H1 (cell line): Measurements from ENCODE around the gene UBL4B. TPM values are rescaled to one million over a fixed set of nuclear protein-coding genes. Genes with fewer than 3 reads are reported as not detected.

Experiments
- CTCF ChIA-PET: fragments of 300-600 bp; sonication (Branson Sonifier 250); formaldehyde crosslinking; loops from one replicate; lab custom pipeline; 2021; ENCODE audit not compliant: partially characterized antibody; lab: Charles Lee
- POLR2A ChIA-PET: fragments of 300-600 bp; sonication (Branson Sonifier 250); formaldehyde crosslinking; loops from one replicate; lab custom pipeline; 2021; ENCODE audit warnings: inconsistent platforms; ENCODE audit not compliant: partially characterized antibody; lab: Charles Lee
- DNase-seq, 2 experiments: peaks; one replicate each; pipeline versions ENCODE4 v3.0.0 to v3.0.0-alpha.2; 2010 to 2022; ENCODE audit warnings: low spot score in 2 of 2, low read depth in 1 of 2, mixed read lengths in 1 of 2
- FAIRE-seq: peaks from 2 replicates; lab custom pipeline; 2011; peaks lifted over from hg19 to GRCh38; lab: Jason Lieb, UNC
- H2AFZ ChIP-seq: 2 replicates; pipeline ENCODE4 v1.8.1; 2012; ENCODE audit warnings: low read length, inconsistent platforms
- H2AK5ac ChIP-seq: 2 replicates; pipeline ENCODE4 v1.6.1; 2013; ENCODE audit warnings: low read depth, low read length
- H2BK120ac ChIP-seq: replicated peaks from 2 replicates; pipeline ENCODE3; 2013; ENCODE audit warnings: low read depth, low read length, inconsistent platforms
- H2BK12ac ChIP-seq: 2 replicates; pipeline ENCODE4 v1.6.1; 2013; ENCODE audit warnings: low read depth, low read length
- H2BK15ac ChIP-seq: 2 replicates; pipeline ENCODE4 v1.6.1; 2013; ENCODE audit warnings: low read length
- H2BK20ac ChIP-seq: 2 replicates; pipeline ENCODE4 v1.6.1; 2013; ENCODE audit warnings: low read length
- H2BK5ac ChIP-seq: 2 replicates; pipeline ENCODE4 v1.6.1; 2013; ENCODE audit warnings: low read depth, low read length
- H3K14ac ChIP-seq: 2 replicates; pipeline ENCODE4 v1.6.1; 2013; ENCODE audit warnings: inconsistent platforms; ENCODE audit not compliant: insufficient read length
- H3K18ac ChIP-seq: 2 replicates; pipeline ENCODE4 v1.6.1; 2013; ENCODE audit warnings: low read length; ENCODE audit errors: extremely low read depth
- H3K23ac ChIP-seq: 2 replicates; pipeline ENCODE4 v1.6.1; 2013; ENCODE audit warnings: inconsistent platforms; ENCODE audit not compliant: insufficient read length
- H3K23me2 ChIP-seq: 2 replicates; pipeline ENCODE4 v1.6.1; 2013; ENCODE audit warnings: low read depth, low read length
- H3K27ac ChIP-seq: 2 replicates; pipeline ENCODE4 v1.6.1; 2011; ENCODE audit warnings: low read depth, low read length, inconsistent platforms
- H3K27me3 ChIP-seq, 4 experiments: replicated peaks in 1 of 4; 1 replicate in 1 of 4; 2 replicates in 3 of 4; pipeline versions ENCODE4 v1.6.1 to v1.8.1; 2011 to 2013; ENCODE audit warnings: low read length in 3 of 4, mild to moderate bottlenecking in 3 of 4, inconsistent platforms in 2 of 4, mixed read lengths in 2 of 4, moderate library complexity in 1 of 4; ENCODE audit not compliant: control insufficient read depth in 3 of 4, insufficient read depth in 3 of 4; ENCODE audit errors: extremely low read depth in 1 of 4
- H3K36me3 ChIP-seq, 4 experiments: 2 replicates each; pipeline versions ENCODE4 v1.6.1 to v1.8.1; 2011 to 2013; ENCODE audit warnings: mild to moderate bottlenecking in 4 of 4, low read length in 3 of 4, moderate library complexity in 2 of 4, control low read depth in 1 of 4, inconsistent platforms in 1 of 4; ENCODE audit not compliant: insufficient read depth in 4 of 4, control insufficient read depth in 2 of 4
- H3K4ac ChIP-seq: replicated peaks from 2 replicates; pipeline ENCODE3; 2013; ENCODE audit warnings: low read length, low read depth, mixed read lengths, inconsistent platforms; ENCODE audit not compliant: insufficient read length
- H3K4me1 ChIP-seq, 4 experiments: replicated peaks in 1 of 4; 1 replicate in 1 of 4; 2 replicates in 3 of 4; pipeline versions ENCODE4 v1.6.1 to v1.8.1; 2011 to 2013; ENCODE audit warnings: low read length in 3 of 4, inconsistent platforms in 2 of 4, mixed read lengths in 1 of 4; ENCODE audit not compliant: insufficient read depth in 4 of 4, control insufficient read depth in 3 of 4
- H3K4me2 ChIP-seq, 2 experiments: 2 replicates each; pipeline versions ENCODE4 v1.6.1 to v1.8.1; 2011 to 2013; ENCODE audit warnings: low read depth in 2 of 2, low read length in 2 of 2, control low read depth in 1 of 2, inconsistent platforms in 1 of 2, mild to moderate bottlenecking in 1 of 2; ENCODE audit not compliant: insufficient read depth in 1 of 2
- H3K4me3 ChIP-seq, 4 experiments: fragments of 200-600, 300-600 bp in 1 of 4; sonication (generic), shearing (Covaris generic), sonication (Bioruptor Twin) in 1 of 4; 2 replicates each; pipeline versions ENCODE4 v1.5.1 to v1.8.1; 2011 to 2016; ENCODE audit warnings: low read length in 4 of 4, low read depth in 3 of 4, control low read depth in 2 of 4, inconsistent platforms in 2 of 4, mild to moderate bottlenecking in 2 of 4, mixed read lengths in 1 of 4, moderate library complexity in 1 of 4; ENCODE audit not compliant: insufficient read depth in 2 of 4; ENCODE audit errors: extremely low read depth in 1 of 4
- H3K56ac ChIP-seq: replicated peaks from 2 replicates; pipeline ENCODE3; 2013; ENCODE audit warnings: low read depth, mild to moderate bottlenecking, mixed read lengths, low read length, inconsistent platforms; ENCODE audit not compliant: insufficient read length
- H3K79me1 ChIP-seq: 2 replicates; pipeline ENCODE4 v1.6.1; 2013; ENCODE audit warnings: low read depth, low read length, control low read depth
- H3K79me2 ChIP-seq, 2 experiments: 2 replicates each; pipeline versions ENCODE4 v1.6.1 to v1.8.1; 2012 to 2013; ENCODE audit warnings: low read length in 2 of 2, mild to moderate bottlenecking in 2 of 2, inconsistent platforms in 1 of 2; ENCODE audit not compliant: insufficient read depth in 2 of 2, control insufficient read depth in 1 of 2
- H3K9ac ChIP-seq, 4 experiments: replicated peaks in 1 of 4; 1 replicate in 1 of 4; 2 replicates in 3 of 4; pipeline versions ENCODE4 v1.6.1 to v1.8.1; 2011 to 2013; ENCODE audit warnings: low read depth in 3 of 4, low read length in 3 of 4, control low read depth in 2 of 4, mild to moderate bottlenecking in 2 of 4, moderate library complexity in 2 of 4, inconsistent platforms in 1 of 4; ENCODE audit errors: extremely low read depth in 1 of 4
- H3K9me3 ChIP-seq, 2 experiments: 2 replicates each; pipeline versions ENCODE4 v1.6.1 to v1.8.1; 2012 to 2013; ENCODE audit warnings: mild to moderate bottlenecking in 2 of 2, moderate library complexity in 2 of 2, control low read depth in 1 of 2, inconsistent platforms in 1 of 2, low read depth in 1 of 2, low read length in 1 of 2, mixed read lengths in 1 of 2; ENCODE audit not compliant: insufficient read depth in 2 of 2
- H4K20me1 ChIP-seq, 2 experiments: replicated peaks in 1 of 2; 2 replicates each; pipeline versions ENCODE3 to v1.8.1; 2011 to 2013; ENCODE audit warnings: inconsistent platforms in 2 of 2, low read length in 2 of 2, mild to moderate bottlenecking in 1 of 2; ENCODE audit not compliant: insufficient read depth in 2 of 2, control insufficient read depth in 1 of 2
- H4K5ac ChIP-seq: 2 replicates; pipeline ENCODE4 v1.6.1; 2013; ENCODE audit warnings: low read length, low read depth, mixed read lengths, inconsistent platforms; ENCODE audit not compliant: insufficient read length
- H4K8ac ChIP-seq: 2 replicates; pipeline ENCODE4 v1.8.0; 2013; ENCODE audit warnings: mild to moderate bottlenecking, moderate library complexity, low read length, inconsistent platforms; ENCODE audit not compliant: insufficient read depth; ENCODE audit errors: extremely low read depth
- H4K91ac ChIP-seq: replicated peaks from 2 replicates; pipeline ENCODE3; 2013; ENCODE audit warnings: low read length, mixed read lengths, inconsistent platforms; ENCODE audit not compliant: insufficient read length
- ASH2L ChIP-seq: fragments of 200-600, 300-600 bp; sonication (generic); IDR thresholded peaks from one replicate; pipeline ENCODE4 v1.7.1; 2017; ENCODE audit warnings: low read length
- ATF3 ChIP-seq: IDR thresholded peaks from 2 replicates; pipeline ENCODE4 v1.6.1; 2011; ENCODE audit warnings: low read depth, mild to moderate bottlenecking, low read length; ENCODE audit not compliant: insufficient read depth
- CREB1 ChIP-seq: IDR thresholded peaks from 2 replicates; pipeline ENCODE4 v1.6.1; 2012; ENCODE audit warnings: inconsistent platforms
- E2F6 ChIP-seq: IDR thresholded peaks from 2 replicates; pipeline ENCODE4 v1.6.1; 2012; ENCODE audit warnings: inconsistent platforms
- POLR2A ChIP-seq, 2 experiments: IDR thresholded peaks; 1 replicate in 1 of 2; 2 replicates in 1 of 2; pipeline ENCODE4 v1.6.1; 2011; ENCODE audit warnings: low read depth in 2 of 2, low read length in 2 of 2, mild to moderate bottlenecking in 2 of 2; ENCODE audit errors: control extremely low read depth in 1 of 2
- RAD21 ChIP-seq, 2 experiments: IDR thresholded peaks in 1 of 2; conservative IDR thresholded peaks in 1 of 2; 2 replicates each; pipeline ENCODE4 v1.6.1; 2011; ENCODE audit warnings: low read depth in 2 of 2, low read length in 2 of 2, improper control_type of control experiment in 1 of 2, inconsistent platforms in 1 of 2, mild to moderate bottlenecking in 1 of 2, moderate library complexity in 1 of 2
- SIRT6 ChIP-seq: IDR thresholded peaks from one replicate; pipeline ENCODE4 v1.7.1; 2012; ENCODE audit warnings: low read length, inconsistent platforms
- SP4 ChIP-seq: IDR thresholded peaks from 2 replicates; pipeline ENCODE4 v1.6.1; 2012; ENCODE audit warnings: low read length, inconsistent platforms
- TAF1 ChIP-seq: IDR thresholded peaks from 2 replicates; pipeline ENCODE4 v1.6.1; 2011; ENCODE audit warnings: mild to moderate bottlenecking, low read depth, low read length
- TCF12 ChIP-seq: IDR thresholded peaks from 2 replicates; pipeline ENCODE4 v1.6.1; 2011; ENCODE audit warnings: low read depth, mild to moderate bottlenecking, low read length
- ZNF274 ChIP-seq: IDR thresholded peaks from 2 replicates; pipeline ENCODE4 v1.7.0; 2012; ENCODE audit warnings: low read length, borderline replicate concordance; ENCODE audit errors: extremely low read depth
- WGBS, 2 experiments: shearing (Covaris generic) in 1 of 2; methylation state at CpG; one replicate each; pipeline versions ENCODE4 v1.1.6 to v1.1.7; 2013 to 2015; ENCODE audit warnings: low lambda C conversion rate in 2 of 2, mixed read lengths in 2 of 2, inconsistent platforms in 1 of 2, low coverage in 1 of 2, missing lambda C conversion rate in 1 of 2; ENCODE audit not compliant: insufficient replicate concordance in 2 of 2, insufficient coverage in 1 of 2, insufficient read length in 1 of 2; ENCODE audit errors: extremely low coverage in 1 of 2, missing lambda C conversion rate in 1 of 2; 5-methylcytosine and 5-hydroxymethylcytosine counted together
- polyA plus RNA-seq, 7 experiments: library from polyadenylated mRNA; depleted of rRNA in 3 of 7; stranded (reverse) in 5 of 7; unstranded in 2 of 7; fragments of >200 nt in 5 of 7; fragments of 200-250 nt in 2 of 7; gene quantifications; 1 replicate in 5 of 7; 2 replicates in 1 of 7; 4 replicates in 1 of 7; pipeline versions ENCODE4 v1.2.1 to v1.2.3, GENCODE V29; 2011 to 2013; ENCODE audit warnings: missing spikeins in 2 of 7, mixed read lengths in 2 of 7
- total RNA-seq: library from RNA; stranded (reverse); fragmentation: NEBNext Ultra II Directional; extraction: Animal tissue kit (Norgen Biotek cat#: 25700); gene quantifications from 2 replicates; pipeline ENCODE4 v1.2.1, GENCODE V29; 2021
- TF ChIP-seq, protein P1 (sequence below): IDR thresholded peaks from 2 replicates; pipeline ENCODE4 v1.6.1; 2012; ENCODE audit warnings: low read length, inconsistent platforms

Gene UBL4B
- total and polyA plus RNA-seq, 2 of the 8 experiments (the other 6 are each of a cell fraction or from before 2014, with no cell fraction given): 0.11 TPM; not detected in 1

DNA sequence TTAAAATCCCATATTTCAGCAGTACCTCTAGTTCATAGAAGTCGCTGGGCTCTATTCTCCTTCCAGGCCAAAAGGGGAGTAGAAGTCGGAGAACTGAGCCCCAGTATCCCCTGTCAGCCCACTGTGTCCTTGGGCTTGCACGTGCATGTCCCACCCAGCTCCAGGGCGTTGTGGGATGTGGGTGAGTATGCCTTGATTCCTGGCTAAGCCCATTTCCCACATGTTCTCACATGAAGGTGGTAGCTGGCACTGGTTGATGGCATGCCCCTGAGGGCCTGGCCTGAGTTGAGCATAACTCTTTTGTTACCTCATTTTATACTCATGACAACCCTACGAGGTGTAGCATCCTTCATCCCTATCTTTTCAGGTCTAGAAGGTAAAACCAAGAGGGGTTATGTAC, 46.0 kb downstream of the UBL4B start:
- Histone ChIP-seq H2BK120ac (no peak overlapping the region), H3K4ac (no peak overlapping the region), H3K23me2 (no peaks in the 10 kb centered on the region), H3K23ac (no peak overlapping the region), H3K36me3 (no peaks in the 10 kb centered on the region), H3K9me3 (no peaks in the 10 kb centered on the region), H3K27me3 (peaks cover 1 to 21% (median 13%) of the 10 kb centered on the region in 4 experiments), H2BK15ac (no peak overlapping the region), H4K20me1 (peaks cover 2 to 5% of the 10 kb centered on the region in 2 experiments), H3K79me1 (no peaks in the 10 kb centered on the region), H3K79me2 (no peaks in the 10 kb centered on the region), H3K4me3 (no peak overlapping the region), H3K56ac (no peak overlapping the region), H4K8ac (no peak overlapping the region; the same call in 1 of the 2 replicates), H2BK20ac (no peak overlapping the region), H3K9ac (no peak overlapping the region), H3K4me2 (no peak overlapping the region), H2AK5ac (no peak overlapping the region), H3K27ac (no peak overlapping the region), H2AFZ (no peak overlapping the region), H2BK5ac (no peak overlapping the region), H4K5ac (no peak overlapping the region), H3K14ac (no peak overlapping the region), H3K4me1 (no peaks in the 10 kb centered on the region), H3K18ac (no peak overlapping the region), H4K91ac (no peak overlapping the region), H2BK12ac (no peak overlapping the region)
- ChIA-PET POLR2A (no interaction called here), CTCF (interaction anchor here (0.7 to 1.1 kb wide), 2 partner anchors 45 to 338 kb away, joined by 3 read pairs; no protein-coding TSS in a partner anchor)
- DNase-seq (no peak), FAIRE-seq (no peak)
- WGBS, 2 experiments: 90% methylated on average over 5 of the region's 5 CpGs; no CpG with 5 or more reads in 1 of the 2 experiments
- TF ChIP-seq SIRT6 (no peak), TAF1 (no peak), ZNF274 (no peak), ASH2L (no peak), SP4 (no peak), E2F6 (no peak), CREB1 (no peak), TCF12 (no peak), POLR2A (IDR thresholded peaks at IDR 0.05; ENCODE audit: control extremely low read depth in 1 of 2, low read depth in 2 of 2, low read length in 2 of 2) (no peak), ATF3 (no peak), RAD21 (IDR thresholded peaks at IDR 0.05 in 1 of 2, conservative IDR thresholded peaks at IDR 0.05 in 1 of 2; ENCODE audit: low read depth in 2 of 2, low read length in 2 of 2) (no peak)
- TF ChIP-seq, protein P1, sequence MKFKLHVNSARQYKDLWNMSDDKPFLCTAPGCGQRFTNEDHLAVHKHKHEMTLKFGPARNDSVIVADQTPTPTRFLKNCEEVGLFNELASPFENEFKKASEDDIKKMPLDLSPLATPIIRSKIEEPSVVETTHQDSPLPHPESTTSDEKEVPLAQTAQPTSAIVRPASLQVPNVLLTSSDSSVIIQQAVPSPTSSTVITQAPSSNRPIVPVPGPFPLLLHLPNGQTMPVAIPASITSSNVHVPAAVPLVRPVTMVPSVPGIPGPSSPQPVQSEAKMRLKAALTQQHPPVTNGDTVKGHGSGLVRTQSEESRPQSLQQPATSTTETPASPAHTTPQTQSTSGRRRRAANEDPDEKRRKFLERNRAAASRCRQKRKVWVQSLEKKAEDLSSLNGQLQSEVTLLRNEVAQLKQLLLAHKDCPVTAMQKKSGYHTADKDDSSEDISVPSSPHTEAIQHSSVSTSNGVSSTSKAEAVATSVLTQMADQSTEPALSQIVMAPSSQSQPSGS: no peak
